HG02884 (cell line): ENCODE data around the gene SP110.
"Not testable (repeated sequence)": the region's sequence is repeated elsewhere in the genome, so short reads cannot be mapped to it uniquely, and the experiment has no call there.

Experiments
- ATAC-seq: cut with Tn5 transposase; IDR thresholded peaks from one replicate; pipeline ENCODE4 v1.9.1; 2021; ENCODE audit warnings: mild to moderate bottlenecking, moderate library complexity; ENCODE audit not compliant: unreplicated experiment

SP110 gene

DNA sequence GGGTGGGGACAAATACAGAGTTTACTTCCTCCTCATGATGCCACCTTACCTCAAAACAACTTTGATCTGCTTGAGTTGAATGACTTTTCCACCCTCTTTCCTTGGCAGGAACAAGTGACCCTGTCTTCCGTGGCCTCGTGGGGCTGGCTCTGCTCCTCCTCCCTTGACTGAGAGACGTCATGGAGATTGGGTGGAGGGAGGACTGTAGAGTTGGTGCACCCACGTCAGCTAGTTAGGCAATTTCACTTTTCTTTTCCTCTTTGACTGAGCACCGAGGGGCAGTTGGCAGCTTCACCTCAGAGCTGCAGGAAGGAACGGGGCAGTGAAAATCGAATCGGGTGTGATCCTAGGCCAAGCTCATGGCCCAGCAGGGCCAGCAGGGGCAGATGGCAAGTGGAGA lies 5.7 kb upstream of the SP110 start, which contains the start of gene SP140:
Gene SP140 (plus strand): TSS at position 251 of the 400 bp plus-strand sequence. CDS start 109 bp downstream, at position 360.
- ATAC-seq, result peak; percentile 74

GRCh38 chr2:230224458-230224857 lies 4.7 kb upstream of the SP110 start:
- no peak for ATAC-seq

DNA sequence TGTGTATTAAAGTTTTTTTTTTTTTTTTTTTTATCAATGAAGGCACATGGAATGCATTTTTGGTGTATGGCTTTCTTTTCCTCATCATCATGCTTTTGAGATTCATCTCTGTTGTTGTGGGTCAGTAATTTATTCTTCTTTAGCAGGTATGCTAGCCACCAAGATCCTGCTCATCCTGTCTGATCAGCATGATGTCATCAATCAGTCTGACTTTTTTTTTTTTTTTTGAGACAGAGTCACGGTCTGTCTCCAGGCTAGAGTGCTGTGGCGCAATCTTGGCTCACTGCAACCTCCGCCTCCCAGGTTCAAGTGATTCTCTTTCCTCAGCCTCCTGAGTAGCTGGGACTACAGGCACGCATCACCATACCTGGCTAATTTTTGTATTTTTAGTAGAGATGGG lies 3.0 kb upstream of the SP110 start:
- not testable (repeated sequence) for ATAC-seq

- ATAC-seq, result no peak
Observed at GRCh38 chr2:230221493-230221892, 1.7 kb upstream of the SP110 start.

DNA sequence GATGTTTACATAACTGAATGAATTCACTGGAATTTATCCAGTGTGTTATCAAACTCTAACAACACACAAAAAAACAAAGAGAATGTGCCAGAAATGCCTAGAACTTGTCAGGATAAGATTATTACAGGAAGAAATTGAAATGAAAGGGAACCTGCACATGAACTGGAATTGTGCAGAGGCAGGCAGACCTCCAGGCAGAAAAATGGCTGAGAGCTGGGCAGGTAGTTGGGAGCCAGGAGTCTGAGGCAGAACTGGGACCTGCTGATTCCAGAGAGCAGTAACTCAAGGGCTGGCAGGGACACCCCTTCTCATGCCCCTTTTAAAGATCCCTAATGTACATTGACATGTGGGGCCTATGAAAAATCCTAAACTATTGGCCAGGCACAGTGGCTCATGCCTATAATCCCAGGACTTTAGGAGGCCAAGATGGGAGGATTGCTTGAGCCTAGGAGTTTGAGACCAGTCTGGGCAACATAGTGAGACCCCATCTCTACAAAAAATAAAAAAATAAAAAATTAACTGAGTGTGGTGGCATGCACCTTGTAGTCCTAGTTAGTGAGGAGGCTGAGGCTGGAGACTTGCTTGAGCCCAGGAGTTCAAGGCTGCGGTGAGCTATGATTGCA lies 674 bp upstream of the SP110 start:
- ATAC-seq, result no peak

DNA sequence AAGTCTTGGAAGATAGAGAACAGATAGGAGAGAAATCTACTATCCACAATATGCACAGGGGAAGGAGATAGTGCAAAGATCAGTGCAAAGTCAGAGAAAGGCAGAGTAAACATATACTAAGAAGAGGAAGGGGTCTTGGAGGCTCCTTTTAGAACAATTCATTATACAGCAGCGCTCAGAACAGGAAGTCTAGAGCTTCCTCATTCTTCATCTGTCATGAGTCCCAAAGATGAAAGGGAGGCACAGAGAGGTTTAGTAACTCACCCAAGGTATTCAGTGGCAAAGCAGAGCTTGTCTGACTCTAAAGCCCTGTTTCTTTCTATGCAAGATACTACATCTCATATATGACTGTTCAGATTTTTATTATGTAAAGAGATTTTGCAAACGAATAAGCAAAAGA lies 1.4 kb downstream of the SP110 start:
- ATAC-seq, result no peak

GRCh38 chr2:230217424-230217823 lies 2.4 kb downstream of the SP110 start:
- ATAC-seq, result no peak

- no peak for ATAC-seq
Observed at GRCh38 chr2:230216489-230216888, 3.3 kb downstream of the SP110 start.

DNA sequence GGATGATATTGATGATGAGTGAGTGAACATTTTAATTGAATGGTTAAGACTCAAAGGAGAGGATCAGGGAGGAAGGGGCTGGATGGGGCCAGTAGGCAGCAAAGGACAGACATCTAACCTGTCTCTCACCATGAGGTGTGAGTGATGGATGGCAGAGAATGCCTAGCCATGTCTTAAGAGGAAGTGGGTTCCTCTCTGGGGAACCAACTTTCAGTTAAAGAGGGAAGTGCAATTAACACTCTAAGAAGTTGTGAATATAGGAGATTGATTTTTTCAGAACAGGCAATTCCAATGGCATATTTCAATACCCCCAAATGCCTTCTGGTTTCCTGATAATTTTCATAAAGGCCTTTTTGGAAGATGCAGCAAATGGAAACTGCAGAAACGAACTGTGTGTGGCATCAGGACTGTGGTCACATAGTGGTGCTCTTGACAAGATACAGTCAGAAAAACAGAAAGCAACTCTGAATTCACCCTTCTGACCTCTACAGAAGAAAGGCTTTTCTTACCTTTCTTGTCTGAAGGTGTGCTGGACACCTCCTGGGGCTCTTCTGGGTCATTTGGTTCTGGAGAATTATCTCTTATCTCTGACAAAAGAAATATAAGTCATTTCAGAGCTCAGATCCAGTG lies 10.2 kb downstream of the SP110 start:
- no peak for ATAC-seq

DNA sequence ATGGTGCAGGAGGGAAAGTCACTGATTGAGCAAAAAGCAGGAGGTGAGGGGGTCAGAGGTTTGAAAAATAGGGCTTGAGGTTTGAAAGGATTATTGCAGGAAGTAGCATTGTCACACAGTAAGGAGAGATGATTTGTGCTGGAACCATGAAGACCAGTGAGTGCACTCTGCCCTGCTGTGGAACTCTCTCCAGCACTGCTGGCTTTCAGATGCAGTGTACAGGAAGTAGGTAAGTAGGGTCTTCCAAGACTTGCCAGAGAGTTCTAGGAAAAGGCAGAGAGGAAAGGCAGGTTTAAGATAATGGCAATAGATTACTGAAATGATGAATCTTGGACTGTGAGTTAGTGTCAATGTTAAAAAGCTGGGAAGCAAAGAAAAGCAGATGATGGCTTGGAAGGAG lies 11.2 kb downstream of the SP110 start:
- no peak for ATAC-seq

GRCh38 chr2:230205721-230206120 lies 14.1 kb downstream of the SP110 start:
- ATAC-seq, result peak; percentile 34

- ATAC-seq, result no peak
Observed at GRCh38 chr2:230205034-230205433, 14.8 kb downstream of the SP110 start.

- peak; percentile 40 for ATAC-seq
Observed at GRCh38 chr2:230203110-230203676, 16.6 kb downstream of the SP110 start.

- peak; percentile 54 for ATAC-seq
Observed at GRCh38 chr2:230202430-230203109, 17.2 kb downstream of the SP110 start.

DNA sequence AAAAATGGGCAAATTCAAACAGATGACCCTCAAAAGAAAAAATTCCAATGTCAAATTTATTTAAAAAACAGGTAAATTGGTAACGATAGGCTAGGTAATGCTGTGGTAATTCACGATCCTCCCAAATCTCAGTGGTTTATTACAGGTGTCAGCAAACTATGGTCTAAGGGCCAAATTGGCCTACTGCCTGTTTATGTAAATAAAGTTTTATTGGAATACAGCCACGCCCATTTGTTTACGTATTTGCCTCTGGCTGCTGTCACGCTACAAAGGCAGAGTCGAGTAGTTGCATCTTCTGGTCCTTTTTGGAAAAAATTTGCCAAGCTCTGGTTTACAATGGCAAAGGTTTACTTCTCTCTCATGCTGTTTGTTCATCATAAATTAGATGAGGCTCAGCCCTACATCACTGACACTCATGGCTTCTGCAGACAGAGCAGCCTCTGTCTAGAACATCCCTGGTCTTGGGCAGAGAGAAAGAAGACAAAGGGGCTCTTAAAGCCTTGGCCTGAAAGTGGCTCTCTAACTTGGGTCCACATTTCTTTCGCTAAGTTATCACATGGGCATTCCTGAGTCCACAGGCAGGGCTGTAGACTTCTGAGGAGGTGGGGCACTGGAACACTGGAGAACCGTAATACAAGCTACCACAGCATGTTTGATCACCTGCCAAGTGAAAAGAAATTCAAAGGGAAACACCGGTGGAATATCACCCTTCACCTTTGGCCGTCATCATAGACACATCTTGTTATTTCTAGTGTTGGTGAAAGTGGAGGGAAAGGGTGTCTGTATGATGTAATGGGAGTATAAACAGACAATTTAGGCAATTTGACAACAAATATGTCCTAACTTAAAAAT lies 34.8 kb downstream of the SP110 start:
- ATAC-seq, result no peak

- ATAC-seq, result no peak
Observed at GRCh38 chr2:230181195-230181594, 38.6 kb downstream of the SP110 start.

GRCh38 chr2:230179907-230180306 lies 39.9 kb downstream of the SP110 start:
- no peak for ATAC-seq

DNA sequence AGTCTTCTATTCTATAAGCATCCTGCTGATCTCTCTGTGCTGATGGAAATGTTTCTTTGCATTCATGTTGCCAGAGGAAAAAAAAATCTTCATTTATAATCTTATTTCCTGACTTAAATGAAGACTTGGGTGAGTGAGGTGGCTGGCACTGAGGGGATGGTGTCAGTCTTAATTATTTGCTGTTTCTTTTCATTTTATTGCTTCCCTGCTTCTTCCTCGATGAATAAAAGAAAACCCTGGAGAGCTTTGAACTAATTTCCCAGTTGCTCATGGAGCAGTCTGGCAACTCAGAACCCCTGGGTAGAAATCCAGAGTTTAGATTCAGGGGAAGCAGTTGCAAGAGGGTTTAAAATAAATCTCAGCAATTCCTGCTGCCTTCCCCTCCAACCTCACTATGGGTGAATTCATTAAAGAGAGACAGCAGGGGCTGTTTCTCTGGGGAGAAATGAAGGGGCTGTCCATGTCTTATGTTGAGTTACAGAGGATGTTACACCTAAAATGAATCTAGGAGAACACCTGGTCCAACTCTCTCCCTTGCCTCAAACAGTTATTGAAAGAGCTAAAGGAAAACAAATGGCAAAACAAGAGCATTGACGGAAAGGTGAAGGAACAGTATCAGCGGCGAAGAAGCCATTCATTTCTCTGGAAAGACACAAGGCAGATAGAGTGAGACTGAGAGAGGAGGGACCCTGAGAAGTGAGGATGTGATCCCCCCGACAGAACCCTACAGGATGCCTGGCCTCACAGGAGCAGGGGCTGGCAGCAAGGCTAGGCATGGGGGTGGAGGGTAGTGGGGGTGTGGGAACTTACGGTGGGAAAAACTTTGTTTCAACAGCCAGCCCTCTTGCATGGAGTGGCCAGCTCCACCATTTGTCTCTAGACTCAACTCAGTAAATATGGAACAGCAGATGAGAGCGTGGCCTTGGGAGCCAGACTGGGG lies 41.0 kb downstream of the SP110 start:
- no peak for ATAC-seq

GRCh38 chr2:230176996-230177395 lies 42.8 kb downstream of the SP110 start:
- ATAC-seq, result no peak

DNA sequence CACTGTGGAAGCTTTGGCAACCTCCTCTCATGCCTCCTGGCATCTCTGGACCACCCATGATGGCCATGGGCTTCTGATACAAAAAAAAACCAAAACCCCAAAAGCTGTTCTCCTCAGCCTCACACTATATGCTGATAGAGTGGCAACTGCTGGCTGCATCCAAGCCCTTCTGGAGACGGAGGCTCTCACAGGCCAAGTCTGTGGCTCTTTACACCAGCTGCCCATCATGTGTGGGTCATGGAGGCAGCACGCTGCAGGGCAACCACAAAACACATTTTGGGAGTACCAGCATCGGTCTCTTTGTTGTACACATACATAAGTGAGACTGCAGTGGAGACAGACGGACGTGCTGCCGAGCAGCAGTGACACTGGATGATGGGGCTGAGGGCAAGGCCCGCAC lies 45.3 kb downstream of the SP110 start:
- ATAC-seq, result no peak
